Measurements from ENCODE around the gene OPN3. TPM values are rescaled to one million over a fixed set of nuclear protein-coding genes. Genes with fewer than 3 reads are reported as not detected.

OPN3 gene
- total RNA-seq, 1 experiment from 2014 or later: 1.1 TPM

Other genes starting within 250 kb of the OPN3 start
- gene FH, start 120.6 kb downstream of the OPN3 start, total RNA-seq (2014; rRNA removed; shearing (Covaris generic); ENCODE audit: low replicate concordance): 241 and 261 TPM in 2 replicates
- not detected in 2 replicates for gene KMO, start 108.0 kb downstream of the OPN3 start, total RNA-seq (2014; rRNA removed; shearing (Covaris generic); ENCODE audit: low replicate concordance)
- 7.0 and 15.4 TPM in 2 replicates for gene CHML, start within 50 bp of the OPN3 start, total RNA-seq (2014; rRNA removed; shearing (Covaris generic); ENCODE audit: low replicate concordance)
- not detected in 2 replicates for gene WDR64, start 11.9 kb upstream of the OPN3 start, total RNA-seq (2014; rRNA removed; shearing (Covaris generic); ENCODE audit: low replicate concordance)
- 28.5 and 40.7 TPM in 2 replicates for gene EXO1, start 207.8 kb upstream of the OPN3 start, total RNA-seq (2014; rRNA removed; shearing (Covaris generic); ENCODE audit: low replicate concordance)